ENCODE data around the gene NCOR1. TPM values are rescaled to one million over a fixed set of nuclear protein-coding genes. Genes with fewer than 3 reads are reported as not detected.

NCOR1 gene
- total and polyA plus RNA-seq, 9 of the 15 experiments (the other 6 are each of a cell fraction or from before 2014, with no cell fraction given): 20.2 to 66.5 (median 50.9) TPM

- TF ChIP-seq HMGXB4 (CRISPR knock-in tag; IDR thresholded peaks at IDR 0.05): no peak
- no peak for TF ChIP-seq PURB (CRISPR knock-in tag; IDR thresholded peaks at IDR 0.05; ENCODE audit: low read depth)
- peak; percentile 89 for TF ChIP-seq TAF1 (IDR thresholded peaks at IDR 0.05; ENCODE audit: control insufficient read depth, extremely low read depth, insufficient read depth, low read length, severe bottlenecking)
- peak; percentile 43; the same call in 1 of the 2 replicates for TF ChIP-seq KLF1 (tag; IDR thresholded peaks at IDR 0.05)
- TF ChIP-seq ETV1 (tag; conservative IDR thresholded peaks at IDR 0.05; ENCODE audit: low read depth): no peak
- no peak for TF ChIP-seq ZNF23 (CRISPR knock-in tag; IDR thresholded peaks at IDR 0.05)
- no peak for TF ChIP-seq CEBPG (CRISPR knock-in tag; IDR thresholded peaks at IDR 0.05)
- TF ChIP-seq CEBPG (tag; conservative IDR thresholded peaks at IDR 0.05 in 1 of 2, IDR thresholded peaks at IDR 0.05 in 1 of 2): no peak
- peak in 1 of 2 experiments; percentile 72; a peak in 2 of 4 replicates for TF ChIP-seq ZNF639 (CRISPR knock-in tag; conservative IDR thresholded peaks at IDR 0.05 in 1 of 2, IDR thresholded peaks at IDR 0.05 in 1 of 2)
- no peak for TF ChIP-seq RUNX1 (IDR thresholded peaks at IDR 0.05; ENCODE audit: low read depth)
- TF ChIP-seq KLF6 (CRISPR knock-in tag; IDR thresholded peaks at IDR 0.05; ENCODE audit: borderline replicate concordance): no peak
- TF ChIP-seq TCF15 (CRISPR knock-in tag; IDR thresholded peaks at IDR 0.05): no peak
- no peak for TF ChIP-seq MLX (CRISPR knock-in tag; conservative IDR thresholded peaks at IDR 0.05)
- TF ChIP-seq TCF3 (CRISPR knock-in tag; IDR thresholded peaks at IDR 0.05): peak; percentile 26; the same call in 1 of the 2 replicates
- TF ChIP-seq PHTF2 (CRISPR knock-in tag; IDR thresholded peaks at IDR 0.05): no peak
- no peak for TF ChIP-seq HMG20A (CRISPR knock-in tag; conservative IDR thresholded peaks at IDR 0.05)
- TF ChIP-seq SIRT6 (IDR thresholded peaks at IDR 0.05; ENCODE audit: low read depth, low read length): no peak
- TF ChIP-seq E2F4 (CRISPR knock-in tag; IDR thresholded peaks at IDR 0.05; ENCODE audit: low read depth): 0 out of 2 replicates have a peak, but pooled peaks have one; percentile 69
- no peak for TF ChIP-seq SNAPC5 (CRISPR knock-in tag; IDR thresholded peaks at IDR 0.05)
- peak; percentile 90 for TF ChIP-seq MAX (CRISPR knock-in tag; IDR thresholded peaks at IDR 0.05)
These were observed 216.0 kb downstream of the NCOR1 start, which contains the start of the genes TTC19 and ZSWIM7 (continued) for GRCh38 chr17:15999141-15999973.
